Cardiac fibroblast (primary cell): ENCODE results near the gene PNLIPRP2.

ENCODE experiments used
- DNase-seq, 2 donors: peaks; one replicate each; pipeline versions ENCODE4 v3.0.0 to v3.0.0-alpha.2; 2010; ENCODE audit warnings: low read depth in 2 of 2
- H3K4me3 ChIP-seq, 2 donors: replicated peaks in 1 of 2; 1 replicate in 1 of 2; 2 replicates in 1 of 2; pipeline ENCODE4 v1.5.1; 2011; ENCODE audit warnings: low read depth in 2 of 2, low read length in 2 of 2, mild to moderate bottlenecking in 2 of 2, moderate library complexity in 1 of 2
- TF ChIP-seq, protein P1 (sequence below): IDR thresholded peaks from one replicate; pipeline ENCODE4 v1.5.1; 2011; ENCODE audit warnings: low read depth, mild to moderate bottlenecking, low read length, inconsistent platforms

The PNLIPRP2 gene

DNA sequence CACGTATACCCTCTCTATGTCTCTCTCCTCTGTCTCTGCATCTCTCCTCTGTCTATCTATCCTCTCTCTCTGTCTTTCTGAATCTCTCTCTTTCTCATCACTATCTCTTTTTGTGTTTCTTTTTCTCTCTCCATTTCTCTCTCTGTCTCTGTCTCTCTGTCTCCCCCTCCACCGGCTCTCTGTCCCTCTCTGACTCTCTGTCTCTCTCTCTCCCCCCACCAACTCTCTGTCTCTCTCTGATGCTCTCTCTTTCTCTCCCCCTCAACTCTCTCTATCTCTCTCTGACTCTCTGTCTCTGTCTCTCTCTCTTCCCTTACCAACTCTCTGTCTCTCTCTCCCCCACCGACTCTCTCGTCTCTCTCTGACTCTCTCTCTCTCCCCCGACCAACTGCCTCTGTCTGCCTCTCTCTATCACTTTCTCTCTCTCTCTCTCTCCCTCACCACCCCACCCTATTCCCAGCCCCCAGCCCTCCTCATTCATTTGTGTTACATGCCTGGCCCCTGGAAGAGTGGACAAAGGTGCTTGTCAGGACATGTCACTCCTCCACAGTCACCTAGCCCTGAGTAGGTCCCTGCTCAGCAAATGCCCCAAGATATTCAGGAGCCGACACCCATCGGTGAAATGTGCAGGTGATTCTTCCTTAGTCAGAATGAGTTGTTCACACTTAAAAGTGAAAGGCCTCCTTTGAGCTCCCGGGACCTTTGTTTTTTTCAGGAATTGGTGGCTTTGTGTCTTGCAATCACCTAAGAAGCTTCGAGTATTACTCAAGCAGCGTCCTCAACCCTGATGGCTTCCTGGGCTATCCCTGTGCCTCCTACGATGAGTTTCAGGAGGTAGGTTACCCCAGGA lies 13.6 kb downstream of the PNLIPRP2 start:
- DNase-seq: no peak
- TF ChIP-seq, protein P1, sequence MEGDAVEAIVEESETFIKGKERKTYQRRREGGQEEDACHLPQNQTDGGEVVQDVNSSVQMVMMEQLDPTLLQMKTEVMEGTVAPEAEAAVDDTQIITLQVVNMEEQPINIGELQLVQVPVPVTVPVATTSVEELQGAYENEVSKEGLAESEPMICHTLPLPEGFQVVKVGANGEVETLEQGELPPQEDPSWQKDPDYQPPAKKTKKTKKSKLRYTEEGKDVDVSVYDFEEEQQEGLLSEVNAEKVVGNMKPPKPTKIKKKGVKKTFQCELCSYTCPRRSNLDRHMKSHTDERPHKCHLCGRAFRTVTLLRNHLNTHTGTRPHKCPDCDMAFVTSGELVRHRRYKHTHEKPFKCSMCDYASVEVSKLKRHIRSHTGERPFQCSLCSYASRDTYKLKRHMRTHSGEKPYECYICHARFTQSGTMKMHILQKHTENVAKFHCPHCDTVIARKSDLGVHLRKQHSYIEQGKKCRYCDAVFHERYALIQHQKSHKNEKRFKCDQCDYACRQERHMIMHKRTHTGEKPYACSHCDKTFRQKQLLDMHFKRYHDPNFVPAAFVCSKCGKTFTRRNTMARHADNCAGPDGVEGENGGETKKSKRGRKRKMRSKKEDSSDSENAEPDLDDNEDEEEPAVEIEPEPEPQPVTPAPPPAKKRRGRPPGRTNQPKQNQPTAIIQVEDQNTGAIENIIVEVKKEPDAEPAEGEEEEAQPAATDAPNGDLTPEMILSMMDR: no peak
- H3K4me3 ChIP-seq: no peak overlapping the region

DNA sequence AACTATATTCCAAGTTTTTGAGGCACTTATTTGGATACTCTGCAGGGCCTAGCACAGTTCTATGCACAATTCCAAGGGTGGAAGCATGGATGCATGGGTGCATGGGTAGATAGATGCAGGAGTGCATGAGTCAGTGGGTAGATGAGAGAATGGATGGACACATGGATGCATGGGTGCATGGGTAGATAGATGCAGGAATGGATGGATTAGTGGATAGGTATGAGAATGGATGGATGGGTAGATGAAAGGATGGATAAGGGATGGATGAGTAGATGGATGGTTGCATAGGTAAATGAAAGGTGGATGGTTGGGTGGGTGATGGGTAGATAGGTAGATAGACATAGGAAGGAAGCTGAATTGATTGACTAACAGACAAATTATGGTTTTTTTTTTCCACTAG lies 15.6 kb downstream of the PNLIPRP2 start:
- no peak for DNase-seq
- TF ChIP-seq, protein P1: no peak
- no peak overlapping the region for H3K4me3 ChIP-seq

DNA sequence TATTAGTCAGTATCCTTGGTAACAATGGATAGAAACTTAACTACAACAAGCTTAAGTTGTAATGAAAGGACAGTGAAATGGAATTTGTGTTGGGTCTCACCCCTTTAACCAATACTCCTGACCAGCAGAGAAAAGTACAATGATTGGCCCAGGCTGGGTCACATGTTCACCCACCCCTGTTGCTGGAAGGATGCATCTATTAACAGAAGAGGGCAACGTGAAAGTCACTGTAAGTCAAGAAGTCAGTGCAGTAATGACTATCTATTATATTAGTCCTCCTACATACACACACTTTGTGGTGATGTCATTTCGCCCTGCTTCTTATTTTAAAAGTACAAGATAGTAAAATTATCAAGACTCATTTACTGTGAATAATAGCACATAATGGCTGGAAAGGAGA lies 16.2 kb downstream of the PNLIPRP2 start:
- no peak overlapping the region for H3K4me3 ChIP-seq
- DNase-seq: no peak
- TF ChIP-seq, protein P1: no peak

DNA sequence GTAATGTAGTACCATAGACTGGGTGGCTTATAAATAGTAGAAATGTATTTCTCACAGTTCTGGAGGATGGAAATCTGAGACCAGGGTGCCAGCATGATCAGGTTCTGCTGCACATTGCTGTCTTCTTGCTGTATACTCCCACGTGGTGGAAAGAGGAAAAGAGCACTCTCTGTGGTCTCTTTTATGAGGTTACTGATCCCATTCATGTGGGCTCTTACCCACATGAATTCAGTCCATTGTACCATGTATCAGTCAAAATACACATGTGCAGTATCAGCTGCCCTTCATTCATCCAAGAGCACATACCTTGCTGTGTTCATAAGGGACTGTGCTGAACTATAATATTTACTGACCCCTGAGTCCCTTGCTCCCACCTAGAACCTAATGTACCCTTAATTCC lies 17.1 kb downstream of the PNLIPRP2 start:
- no peak overlapping the region for H3K4me3 ChIP-seq
- TF ChIP-seq, protein P1: no peak
- DNase-seq: no peak

DNA sequence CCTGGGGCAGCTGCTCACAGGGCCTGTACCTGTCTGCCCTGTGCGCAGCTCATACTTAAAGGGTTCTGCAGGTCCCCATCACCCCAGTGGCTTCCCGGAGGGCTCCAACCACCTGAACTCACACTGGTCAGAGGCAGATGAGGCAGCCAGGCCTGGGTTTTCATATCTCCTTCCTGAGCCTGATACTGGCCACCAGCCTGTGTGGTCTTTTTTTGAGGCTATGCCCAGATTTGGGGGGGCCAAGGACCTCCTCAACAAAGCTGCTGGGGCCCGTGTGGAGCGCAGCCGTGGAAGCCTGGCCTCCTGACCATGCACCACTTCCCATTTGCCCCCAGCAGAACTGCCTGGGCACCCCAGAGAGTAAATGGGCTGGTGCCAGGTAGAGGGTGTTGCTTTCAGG lies 25.7 kb downstream of the PNLIPRP2 start:
- TF ChIP-seq, protein P1: no peak
- no peak overlapping the region for H3K4me3 ChIP-seq
- DNase-seq: no peak

DNA sequence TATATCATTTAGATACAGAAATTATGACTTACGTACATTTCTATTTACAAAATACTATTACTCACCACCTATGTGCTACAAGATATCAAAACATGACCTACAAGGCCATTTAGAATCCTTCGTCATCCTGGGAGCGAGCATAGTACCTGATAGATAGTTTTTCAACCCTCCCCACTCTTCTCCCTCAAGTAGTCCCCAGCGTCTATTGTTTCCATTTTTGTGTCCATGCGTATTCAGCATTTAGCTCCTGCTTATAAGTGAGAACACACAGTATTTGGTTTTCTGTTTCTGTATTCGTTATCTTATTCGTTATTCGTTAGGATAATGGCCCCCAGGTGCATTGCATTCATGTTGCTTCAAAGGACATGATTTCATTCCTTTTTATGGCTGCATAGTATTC lies 28.1 kb downstream of the PNLIPRP2 start:
- no peak for DNase-seq
- no peak overlapping the region for H3K4me3 ChIP-seq
- TF ChIP-seq, protein P1: no peak

DNA sequence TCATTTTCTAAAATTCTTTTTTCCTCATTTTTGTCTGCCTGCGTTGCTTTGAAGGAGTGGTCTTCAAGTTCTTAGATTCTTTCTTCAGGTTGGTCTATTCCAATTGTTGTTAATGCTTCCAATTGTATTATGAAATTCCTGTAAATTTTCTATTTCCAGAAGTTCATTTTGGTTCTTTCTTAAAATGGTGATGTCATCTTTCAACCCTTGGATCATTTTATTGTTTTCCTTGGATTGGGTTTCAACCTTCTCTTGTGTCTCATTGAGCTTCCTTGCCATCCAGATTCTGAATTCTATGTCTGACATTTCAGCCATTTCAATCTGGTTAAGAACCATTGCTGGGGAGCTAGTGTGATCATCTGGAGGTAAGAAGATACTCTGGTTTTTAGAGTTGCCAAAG lies 33.1 kb downstream of the PNLIPRP2 start:
- no peak overlapping the region for H3K4me3 ChIP-seq
- TF ChIP-seq, protein P1: no peak
- DNase-seq: peak in 1 of 2 donors; percentile 6
